Keratinocyte (primary cell): Measurements from ENCODE around the gene TDRD9. TPM values are rescaled to one million over a fixed set of nuclear protein-coding genes. Genes with fewer than 3 reads are reported as not detected.

Experiments
- DNase-seq: peaks from one replicate; pipeline ENCODE4 v3.0.0-alpha.2; 2011; ENCODE audit warnings: low read depth, missing footprints, low spot score
- FAIRE-seq: peaks from 2 replicates; lab custom pipeline; 2011; peaks lifted over from hg19 to GRCh38; lab: Jason Lieb, UNC
- H2AFZ ChIP-seq: 2 replicates; pipeline ENCODE4 v1.6.0; 2012; ENCODE audit warnings: low read length, control low read depth, inconsistent platforms; ENCODE audit not compliant: control insufficient read depth
- H3K27ac ChIP-seq: 2 replicates; pipeline ENCODE4 v1.5.1; 2011; ENCODE audit warnings: low read length; ENCODE audit not compliant: control insufficient read depth, insufficient read depth
- H3K27me3 ChIP-seq: 3 replicates; pipeline ENCODE4 v1.6.0; 2011; ENCODE audit warnings: low read length; ENCODE audit not compliant: control insufficient read depth, insufficient read depth; ENCODE audit errors: extremely low read depth
- H3K36me3 ChIP-seq, 2 experiments: 2 replicates in 1 of 2; 3 replicates in 1 of 2; pipeline ENCODE4 v1.5.1; 2011; ENCODE audit warnings: low read length in 2 of 2, mild to moderate bottlenecking in 1 of 2; ENCODE audit not compliant: control insufficient read depth in 2 of 2, insufficient read depth in 2 of 2; ENCODE audit errors: extremely low read depth in 1 of 2
- H3K4me1 ChIP-seq: 3 replicates; pipeline ENCODE4 v1.5.1; 2011; ENCODE audit warnings: low read length; ENCODE audit not compliant: control insufficient read depth, insufficient read depth; ENCODE audit errors: extremely low read depth
- H3K4me2 ChIP-seq: 3 replicates; pipeline ENCODE4 v1.6.0; 2011; ENCODE audit warnings: low read depth, low read length; ENCODE audit not compliant: control insufficient read depth, insufficient read depth; ENCODE audit errors: extremely low read depth
- H3K4me3 ChIP-seq, 3 experiments: fragments of 200-600 bp in 1 of 3; sonication (generic) in 1 of 3; 2 replicates in 2 of 3; 3 replicates in 1 of 3; pipeline ENCODE4 v1.5.1; 2011 to 2016; ENCODE audit warnings: low read length in 3 of 3, mild to moderate bottlenecking in 3 of 3, control low read depth in 2 of 3, inconsistent platforms in 1 of 3, low read depth in 1 of 3, mixed read lengths in 1 of 3, mixed run types in 1 of 3, moderate library complexity in 1 of 3; ENCODE audit not compliant: control insufficient read depth in 2 of 3, insufficient read depth in 2 of 3; ENCODE audit errors: extremely low read depth in 1 of 3
- H3K79me2 ChIP-seq: 2 replicates; pipeline ENCODE4 v1.6.0; 2012; ENCODE audit warnings: low read length; ENCODE audit not compliant: control insufficient read depth, insufficient read depth
- H3K9ac ChIP-seq: 3 replicates; pipeline ENCODE4 v1.6.0; 2011; ENCODE audit warnings: low read length; ENCODE audit not compliant: control insufficient read depth, insufficient read depth; ENCODE audit errors: extremely low read depth
- H3K9me1 ChIP-seq: 3 replicates; pipeline ENCODE4 v1.6.0; 2011; ENCODE audit warnings: low read length; ENCODE audit not compliant: control insufficient read depth, insufficient read depth; ENCODE audit errors: extremely low read depth
- H3K9me3 ChIP-seq: 2 replicates; pipeline ENCODE4 v1.5.1; 2012; ENCODE audit warnings: low read depth, low read length; ENCODE audit not compliant: control insufficient read depth
- H4K20me1 ChIP-seq: 3 replicates; pipeline ENCODE4 v1.6.0; 2011; ENCODE audit warnings: low read length; ENCODE audit not compliant: control insufficient read depth, insufficient read depth; ENCODE audit errors: extremely low read depth
- EZH2 ChIP-seq: IDR thresholded peaks from one replicate; pipeline ENCODE4 v1.6.1; 2012; ENCODE audit warnings: inconsistent platforms, mild to moderate bottlenecking, low read length, moderate library complexity
- dilution Hi-C: fragments of 300-500 bp; cut with MboI; formaldehyde crosslinking; loops from one replicate; pipeline ENCODE4 v1.7.0; 2020; ENCODE audit warnings: low sequenced_read_pairs; ENCODE audit not compliant: extremely low pct_ligation_motif_present
- polyA plus RNA-seq, 5 experiments: library from polyadenylated mRNA; depleted of rRNA in 3 of 5; stranded (reverse) in 3 of 5; stranded (forward) in 1 of 5; unstranded in 1 of 5; fragments of >200 nt; gene quantifications; 1 replicate in 1 of 5; 2 replicates in 3 of 5; 3 replicates in 1 of 5; pipeline versions ENCODE4 v1.2.1 to v1.2.3, GENCODE V29; 2011 to 2012; ENCODE audit warnings: missing spikeins in 2 of 5, low read depth in 1 of 5, low replicate concordance in 1 of 5
- TF ChIP-seq, protein P1 (sequence below), 3 experiments: IDR thresholded peaks in 1 of 3; conservative IDR thresholded peaks in 1 of 3; optimal IDR thresholded peaks in 1 of 3; 2 replicates in 2 of 3; 3 replicates in 1 of 3; pipeline versions ENCODE3 to v1.5.1; 2011; ENCODE audit warnings: low read length in 3 of 3, mild to moderate bottlenecking in 3 of 3, moderate library complexity in 2 of 3, control low read depth in 1 of 3, inconsistent platforms in 1 of 3; ENCODE audit not compliant: insufficient read depth in 2 of 3; ENCODE audit errors: extremely low read depth in 1 of 3

Gene TDRD9
- polyA plus RNA-seq, 1 donor (not counting 4 experiments of a cell fraction or from before 2014, with no cell fraction given), result 0.10 TPM

DNA sequence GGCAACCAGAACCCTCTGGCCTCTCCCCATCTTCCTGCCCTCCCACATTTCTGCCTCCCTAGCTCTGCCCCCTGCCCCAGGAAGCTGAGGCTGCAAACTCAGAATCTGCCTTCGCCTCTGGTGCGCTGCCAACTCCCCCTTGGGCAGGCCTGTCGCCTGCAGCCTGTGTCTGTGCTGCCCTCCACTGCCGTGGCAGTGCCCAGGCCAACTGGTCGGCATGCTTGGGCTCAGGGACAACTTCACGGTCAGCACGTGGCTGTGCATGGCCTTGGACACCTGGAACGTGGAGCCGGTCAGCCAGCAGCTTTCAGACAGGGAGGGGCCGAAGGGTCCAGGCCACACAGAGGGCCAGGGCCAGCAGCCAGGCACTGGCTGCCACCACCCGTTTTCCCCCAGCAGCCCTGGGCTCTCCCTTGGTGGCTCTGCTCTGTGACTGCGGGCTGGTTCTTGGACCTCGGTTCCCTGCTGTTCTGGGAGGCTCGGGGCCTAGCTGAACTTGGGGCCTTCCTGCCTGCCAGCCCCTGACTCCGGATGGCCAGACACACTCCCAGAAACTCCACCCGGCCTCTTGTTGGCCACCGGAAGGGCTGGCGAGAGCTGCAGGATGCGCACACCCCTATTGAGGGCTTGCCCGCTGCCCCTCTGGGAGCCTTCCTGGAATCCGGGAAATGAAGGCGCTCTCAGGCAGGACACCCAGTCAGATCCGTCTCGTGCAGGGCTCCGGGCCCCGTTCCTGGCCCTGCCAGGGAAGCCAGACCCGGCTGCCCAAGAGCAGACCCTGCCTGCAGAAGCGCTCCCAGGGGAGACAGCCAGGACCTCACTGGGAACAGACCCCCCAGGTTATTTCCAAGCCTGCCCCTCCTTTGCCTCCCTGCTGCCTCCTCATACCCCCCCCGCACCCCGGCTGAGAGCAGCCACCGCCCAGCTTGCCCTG, 46.7 kb upstream of the TDRD9 start:
- DNase-seq (no peak), FAIRE-seq (no peak)
- Histone ChIP-seq H3K9me1 (no peaks in the 10 kb centered on the region), H3K36me3 (no peaks in the 10 kb centered on the region), H2AFZ (no peak overlapping the region), H3K9ac (no peak overlapping the region), H4K20me1 (no peaks in the 10 kb centered on the region), H3K4me1 (peaks cover 11% of the 10 kb centered on the region), H3K4me3 (no peak overlapping the region), H3K27me3 (peaks cover 14% of the 10 kb centered on the region), H3K79me2 (no peaks in the 10 kb centered on the region), H3K4me2 (no peak overlapping the region), H3K9me3 (no peaks in the 10 kb centered on the region), H3K27ac (no peak overlapping the region)
- dilution Hi-C loops, result no loop called here
- TF ChIP-seq EZH2, result no peak
- TF ChIP-seq, protein P1, sequence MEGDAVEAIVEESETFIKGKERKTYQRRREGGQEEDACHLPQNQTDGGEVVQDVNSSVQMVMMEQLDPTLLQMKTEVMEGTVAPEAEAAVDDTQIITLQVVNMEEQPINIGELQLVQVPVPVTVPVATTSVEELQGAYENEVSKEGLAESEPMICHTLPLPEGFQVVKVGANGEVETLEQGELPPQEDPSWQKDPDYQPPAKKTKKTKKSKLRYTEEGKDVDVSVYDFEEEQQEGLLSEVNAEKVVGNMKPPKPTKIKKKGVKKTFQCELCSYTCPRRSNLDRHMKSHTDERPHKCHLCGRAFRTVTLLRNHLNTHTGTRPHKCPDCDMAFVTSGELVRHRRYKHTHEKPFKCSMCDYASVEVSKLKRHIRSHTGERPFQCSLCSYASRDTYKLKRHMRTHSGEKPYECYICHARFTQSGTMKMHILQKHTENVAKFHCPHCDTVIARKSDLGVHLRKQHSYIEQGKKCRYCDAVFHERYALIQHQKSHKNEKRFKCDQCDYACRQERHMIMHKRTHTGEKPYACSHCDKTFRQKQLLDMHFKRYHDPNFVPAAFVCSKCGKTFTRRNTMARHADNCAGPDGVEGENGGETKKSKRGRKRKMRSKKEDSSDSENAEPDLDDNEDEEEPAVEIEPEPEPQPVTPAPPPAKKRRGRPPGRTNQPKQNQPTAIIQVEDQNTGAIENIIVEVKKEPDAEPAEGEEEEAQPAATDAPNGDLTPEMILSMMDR (optimal IDR thresholded peaks at IDR 0.05 in 1 of 3, IDR thresholded peaks at IDR 0.05 in 1 of 3, conservative IDR thresholded peaks at IDR 0.05 in 1 of 3; ENCODE audit: extremely low read depth in 1 of 3, insufficient read depth in 2 of 3, low read length in 3 of 3), result no peak

DNA sequence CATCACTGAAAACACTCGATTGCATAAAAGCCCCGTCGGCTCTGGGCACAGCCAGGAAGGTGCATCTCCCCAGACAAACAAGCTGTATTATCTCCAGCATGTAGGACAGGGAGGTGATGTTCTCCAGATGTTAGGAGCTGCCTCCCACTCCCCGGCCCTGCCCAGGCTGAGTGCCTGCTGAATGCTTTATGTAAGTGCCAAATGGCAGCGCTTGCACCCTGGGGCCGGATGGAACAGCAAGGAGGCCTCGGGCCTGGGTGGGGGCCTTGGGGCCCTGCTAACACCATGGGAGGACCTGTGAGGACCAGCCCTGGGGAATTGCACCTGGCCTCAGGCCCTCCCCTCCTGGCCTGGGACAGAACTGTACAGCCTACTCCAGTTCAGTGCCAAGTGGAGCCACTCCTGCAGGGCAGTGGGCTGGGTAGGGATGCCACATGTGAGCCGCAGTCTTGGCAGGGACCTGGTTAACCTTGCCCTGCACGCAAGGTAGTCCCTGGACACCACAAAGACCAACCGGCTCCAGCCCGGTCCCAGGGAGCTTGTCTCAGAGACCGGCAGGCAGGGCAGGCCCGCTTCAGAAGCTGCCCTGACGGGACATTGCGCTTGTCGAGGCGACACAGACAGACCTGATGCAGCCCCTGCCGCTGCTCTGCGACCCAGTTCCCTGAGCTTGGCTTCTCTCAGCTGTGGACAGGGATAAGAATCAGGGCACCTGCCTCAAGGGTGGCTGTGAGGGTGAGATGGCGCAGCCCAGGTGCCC, 45.6 kb upstream of the TDRD9 start:
- no peak for TF ChIP-seq EZH2
- H3K27me3 ChIP-seq, result peaks cover 21% of the 10 kb centered on the region
- H3K9me3 ChIP-seq, result no peaks in the 10 kb centered on the region
- no peaks in the 10 kb centered on the region for H3K79me2 ChIP-seq
- H3K9me1 ChIP-seq, result no peaks in the 10 kb centered on the region
- H3K27ac ChIP-seq, result no peak overlapping the region
- no peak overlapping the region for H3K4me3 ChIP-seq
- no peak for DNase-seq
- H3K36me3 ChIP-seq, result no peaks in the 10 kb centered on the region
- H3K4me2 ChIP-seq, result no peak overlapping the region
- FAIRE-seq, result no peak
- peaks cover 11% of the 10 kb centered on the region for H3K4me1 ChIP-seq
- no peak overlapping the region for H2AFZ ChIP-seq
- no peak overlapping the region for H3K9ac ChIP-seq
- no peaks in the 10 kb centered on the region for H4K20me1 ChIP-seq
- dilution Hi-C loops, result no loop called here
